Measurements from ENCODE around the gene PCDH9.
"Not testable (repeated sequence)": the region's sequence is repeated elsewhere in the genome, so short reads cannot be mapped to it uniquely, and the experiment has no call there.

PCDH9 gene

DNA sequence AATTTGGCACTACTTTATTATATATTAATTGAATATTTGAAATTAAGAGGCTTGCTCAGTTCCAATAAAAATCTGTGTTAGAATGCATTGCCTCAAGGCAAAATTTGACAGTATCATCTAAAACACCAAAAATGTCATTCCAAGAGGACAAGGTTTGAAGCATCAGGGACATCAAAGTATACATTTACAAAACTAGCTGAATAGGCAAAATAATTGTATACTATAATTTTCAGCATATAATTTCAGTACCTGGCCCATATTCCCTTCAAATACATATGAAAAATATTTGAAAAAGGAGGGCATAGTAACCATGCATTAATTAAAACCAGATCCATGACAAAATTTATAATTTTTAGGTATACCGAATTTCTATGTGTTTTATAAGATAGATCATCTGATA, 963.8 kb downstream of the PCDH9 start:
- Histone ChIP-seq H2AFZ (ENCODE audit: low read depth, low read length) (no peak overlapping the region), H3K27ac (ENCODE audit: low read length) (no peak overlapping the region), H3K9me3 (ENCODE audit: insufficient read depth, low read length) (no peaks in the 10 kb centered on the region), H3K4me3 (ENCODE audit: low read length) (no peak overlapping the region), H3K27me3 (ENCODE audit: low read depth, low read length) (no peaks in the 10 kb centered on the region), H3K4me2 (ENCODE audit: low read length) (no peak overlapping the region), H3K36me3 (replicated peaks; ENCODE audit: low read depth, low read length) (no peaks in the 10 kb centered on the region), H3K79me2 (ENCODE audit: low read length) (no peaks in the 10 kb centered on the region), H3K9ac (ENCODE audit: low read length) (no peak overlapping the region), H4K20me1 (ENCODE audit: insufficient read depth, low read length) (no peaks in the 10 kb centered on the region), H3K4me1 (ENCODE audit: low read length) (no peaks in the 10 kb centered on the region)
- no peak for TF ChIP-seq CTCF (IDR thresholded peaks at IDR 0.05; ENCODE audit: low read depth, low read length)
- TF ChIP-seq EZH2phosphoT487 (IDR thresholded peaks at IDR 0.05; ENCODE audit: low read depth): no peak

- H3K27me3 ChIP-seq (ENCODE audit: low read depth, low read length): no peaks in the 10 kb centered on the region
- H3K4me1 ChIP-seq (ENCODE audit: low read length): no peaks in the 10 kb centered on the region
- no peak overlapping the region for H3K9ac ChIP-seq (ENCODE audit: low read length)
- H3K4me3 ChIP-seq (ENCODE audit: low read length): no peak overlapping the region
- TF ChIP-seq EZH2phosphoT487 (IDR thresholded peaks at IDR 0.05; ENCODE audit: low read depth) (no peak), CTCF (IDR thresholded peaks at IDR 0.05; ENCODE audit: low read depth, low read length) (no peak)
- no peaks in the 10 kb centered on the region for H3K79me2 ChIP-seq (ENCODE audit: low read length)
- no peak overlapping the region for H2AFZ ChIP-seq (ENCODE audit: low read depth, low read length)
- H4K20me1 ChIP-seq (ENCODE audit: insufficient read depth, low read length): no peaks in the 10 kb centered on the region
- H3K36me3 ChIP-seq (replicated peaks; ENCODE audit: low read depth, low read length): no peaks in the 10 kb centered on the region
- H3K4me2 ChIP-seq (ENCODE audit: low read length): no peak overlapping the region
- H3K27ac ChIP-seq (ENCODE audit: low read length): no peak overlapping the region
- H3K9me3 ChIP-seq (ENCODE audit: insufficient read depth, low read length): no peaks in the 10 kb centered on the region
These were observed 964.8 kb downstream of the PCDH9 start for GRCh38 chr13:66265371-66265770.

GRCh38 chr13:66264971-66265370, 965.2 kb downstream of the PCDH9 start:
- Histone ChIP-seq H3K4me3 (ENCODE audit: low read length) (no peak overlapping the region), H3K4me1 (ENCODE audit: low read length) (no peaks in the 10 kb centered on the region), H2AFZ (ENCODE audit: low read depth, low read length) (no peak overlapping the region), H3K36me3 (replicated peaks; ENCODE audit: low read depth, low read length) (no peaks in the 10 kb centered on the region), H3K27ac (ENCODE audit: low read length) (no peak overlapping the region), H3K9me3 (ENCODE audit: insufficient read depth, low read length) (no peaks in the 10 kb centered on the region), H3K27me3 (ENCODE audit: low read depth, low read length) (no peaks in the 10 kb centered on the region), H4K20me1 (ENCODE audit: insufficient read depth, low read length) (no peaks in the 10 kb centered on the region), H3K9ac (ENCODE audit: low read length) (no peak overlapping the region), H3K79me2 (ENCODE audit: low read length) (no peaks in the 10 kb centered on the region), H3K4me2 (ENCODE audit: low read length) (no peak overlapping the region)
- TF ChIP-seq CTCF (IDR thresholded peaks at IDR 0.05; ENCODE audit: low read depth, low read length) (no peak), EZH2phosphoT487 (IDR thresholded peaks at IDR 0.05; ENCODE audit: low read depth) (no peak)

- no peaks in the 10 kb centered on the region for H3K36me3 ChIP-seq (replicated peaks; ENCODE audit: low read depth, low read length)
- TF ChIP-seq CTCF (IDR thresholded peaks at IDR 0.05; ENCODE audit: low read depth, low read length) (no peak), EZH2phosphoT487 (IDR thresholded peaks at IDR 0.05; ENCODE audit: low read depth) (no peak)
- H3K27ac ChIP-seq (ENCODE audit: low read length): no peak overlapping the region
- no peak overlapping the region for H2AFZ ChIP-seq (ENCODE audit: low read depth, low read length)
- no peaks in the 10 kb centered on the region for H3K79me2 ChIP-seq (ENCODE audit: low read length)
- H3K4me2 ChIP-seq (ENCODE audit: low read length): no peak overlapping the region
- H3K9ac ChIP-seq (ENCODE audit: low read length): no peak overlapping the region
- no peak overlapping the region for H3K4me3 ChIP-seq (ENCODE audit: low read length)
- no peaks in the 10 kb centered on the region for H3K4me1 ChIP-seq (ENCODE audit: low read length)
- no peaks in the 10 kb centered on the region for H3K9me3 ChIP-seq (ENCODE audit: insufficient read depth, low read length)
- no peaks in the 10 kb centered on the region for H4K20me1 ChIP-seq (ENCODE audit: insufficient read depth, low read length)
- H3K27me3 ChIP-seq (ENCODE audit: low read depth, low read length): no peaks in the 10 kb centered on the region
These were observed 967.8 kb downstream of the PCDH9 start for GRCh38 chr13:66262330-66262729.

DNA sequence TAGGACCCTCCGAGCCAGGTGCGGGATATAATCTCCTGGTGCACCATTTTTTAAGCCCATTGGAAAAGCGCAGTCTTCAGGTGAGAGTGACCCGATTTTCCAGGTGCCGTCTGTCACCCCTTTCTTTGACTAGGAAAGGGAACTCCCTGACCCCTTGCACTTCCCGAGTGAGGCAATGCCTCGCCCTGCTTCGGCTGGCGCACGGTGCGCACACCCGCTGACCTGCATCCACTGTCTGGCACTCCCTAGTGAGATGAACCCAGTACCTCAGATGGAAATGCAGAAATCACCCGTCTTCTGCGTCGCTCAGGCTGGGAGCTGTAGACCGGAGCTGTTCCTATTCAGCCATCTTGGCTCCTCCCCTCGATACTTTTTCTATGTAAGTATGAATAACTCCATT, 970.7 kb downstream of the PCDH9 start:
- not testable (repeated sequence) for H3K27ac ChIP-seq (ENCODE audit: low read length); H3K27me3 ChIP-seq (ENCODE audit: low read depth, low read length); H3K9ac ChIP-seq (ENCODE audit: low read length); H3K4me3 ChIP-seq (ENCODE audit: low read length); H3K9me3 ChIP-seq (ENCODE audit: insufficient read depth, low read length); H4K20me1 ChIP-seq (ENCODE audit: insufficient read depth, low read length); H3K4me1 ChIP-seq (ENCODE audit: low read length); H3K79me2 ChIP-seq (ENCODE audit: low read length); H2AFZ ChIP-seq (ENCODE audit: low read depth, low read length); H3K4me2 ChIP-seq (ENCODE audit: low read length); H3K36me3 ChIP-seq (replicated peaks; ENCODE audit: low read depth, low read length)

Data from OCI-LY3 (cell line).